T-cell (primary cell): Measurements from ENCODE around the gene RAB30. TPM values are rescaled to one million over a fixed set of nuclear protein-coding genes. Genes with fewer than 3 reads are reported as not detected.
A peak's percentile ranks its signal among the peaks of the same experiment; 100 is the strongest.

Experiments
- ATAC-seq, 4 experiments: fragments of 200-7000 bp in 3 of 4; fragments of 150-1000 bp in 1 of 4; cut with Tn5 transposase; replicated peaks in 1 of 4; 1 replicate in 3 of 4; 2 replicates in 1 of 4; pipeline ENCODE4 v1.10.0; 2021; ENCODE audit warnings: moderate library complexity in 3 of 4, mild to moderate bottlenecking in 2 of 4, moderate number of reproducible peaks in 1 of 4
- CTCF ChIA-PET, 2 donors: fragments of 300-600 bp; sonication (Branson Sonifier 250); formaldehyde crosslinking; loops; one replicate each; lab custom pipeline; 2022; ENCODE audit warnings: antibody characterized with exemption in 2 of 2; lab: Charles Lee
- POLR2A ChIA-PET, 2 donors: fragments of 300-600 bp; sonication (Branson Sonifier 250); formaldehyde crosslinking; loops; one replicate each; lab custom pipeline; 2022; ENCODE audit warnings: antibody characterized with exemption in 2 of 2; lab: Charles Lee
- DNase-seq, 35 experiments: peaks; one replicate each; pipeline versions ENCODE4 v3.0.0 to v3.0.0-alpha.2; 2013 to 2023
- H3K27ac ChIP-seq: one replicate; pipeline ENCODE4 v1.5.1; 2013; ENCODE audit warnings: low read length
- H3K27me3 ChIP-seq, 2 experiments: replicated peaks in 1 of 2; 1 replicate in 1 of 2; 2 replicates in 1 of 2; pipeline versions ENCODE4 v1.6.1 to v1.7.0; 2013; ENCODE audit warnings: low read length in 1 of 2, mixed read lengths in 1 of 2; ENCODE audit not compliant: control insufficient read depth in 2 of 2, insufficient read depth in 2 of 2; ENCODE audit errors: extremely low read depth in 1 of 2
- H3K36me3 ChIP-seq, 2 donors: 1 replicate in 1 of 2; 2 replicates in 1 of 2; pipeline versions ENCODE4 v1.6.1 to v1.7.0; 2013; ENCODE audit warnings: low read length in 1 of 2; ENCODE audit not compliant: control insufficient read depth in 2 of 2, insufficient read depth in 1 of 2; ENCODE audit errors: extremely low read depth in 1 of 2
- H3K4me1 ChIP-seq, 2 experiments: 1 replicate in 1 of 2; 2 replicates in 1 of 2; pipeline versions ENCODE4 v1.6.1 to v1.7.0; 2013; ENCODE audit warnings: low read length in 2 of 2, mixed read lengths in 1 of 2; ENCODE audit not compliant: insufficient read depth in 2 of 2, control insufficient read depth in 1 of 2; ENCODE audit errors: extremely low read depth in 1 of 2
- H3K4me3 ChIP-seq, 2 donors: 1 replicate in 1 of 2; 2 replicates in 1 of 2; pipeline versions ENCODE4 v1.5.1 to v1.7.0; 2013; ENCODE audit warnings: mild to moderate bottlenecking in 2 of 2, low read length in 1 of 2, moderate library complexity in 1 of 2; ENCODE audit not compliant: control insufficient read depth in 1 of 2; ENCODE audit errors: extremely low read depth in 1 of 2
- H3K9me3 ChIP-seq: 2 replicates; pipeline ENCODE4 v1.7.0; 2013
- H3K27ac Mint-ChIP-seq, 2 donors: one replicate each; pipeline ENCODE4 v1.8.0; 2020 to 2021; ENCODE audit warnings: mild to moderate bottlenecking in 2 of 2, mixed read lengths in 2 of 2
- H3K27me3 Mint-ChIP-seq, 2 donors: one replicate each; pipeline ENCODE4 v1.8.0; 2021 to 2022; ENCODE audit warnings: mixed read lengths in 2 of 2
- H3K36me3 Mint-ChIP-seq: one replicate; pipeline ENCODE4 v1.8.0; 2021; ENCODE audit warnings: mixed read lengths
- H3K4me1 Mint-ChIP-seq, 3 donors: one replicate each; pipeline ENCODE4 v1.8.0; 2020 to 2022; ENCODE audit warnings: mixed read lengths in 3 of 3, mild to moderate bottlenecking in 1 of 3
- H3K4me3 Mint-ChIP-seq, 3 donors: one replicate each; pipeline ENCODE4 v1.8.0; 2020 to 2022; ENCODE audit warnings: mild to moderate bottlenecking in 3 of 3, mixed read lengths in 3 of 3, moderate library complexity in 3 of 3
- H3K9me3 Mint-ChIP-seq, 3 donors: one replicate each; pipeline ENCODE4 v1.8.0; 2020 to 2022; ENCODE audit warnings: mixed read lengths in 3 of 3
- WGBS: methylation state at CpG from one replicate; pipeline ENCODE4 v1.1.5; 2013; ENCODE audit warnings: missing lambda C conversion rate; ENCODE audit not compliant: insufficient coverage; 5-methylcytosine and 5-hydroxymethylcytosine counted together
- total RNA-seq, 35 experiments: library from RNA in 6 of 35; stranded (reverse) in 6 of 35; fragments of 120-200 nt in 1 of 35; gene quantifications; one replicate each; pipeline versions ENCODE4 v1.2.1 to v1.2.4 and lab custom pipeline; 2013 to 2026

The RAB30 gene
- total RNA-seq, 5 donors from 2014 or later (not counting 1 experiment from before 2014, with no cell fraction given) = 18.6 to 44.5 (median 20.1) TPM

- POLR2A ChIA-PET = interaction anchor here in 1 of 2 donors (0.7 to 1.5 kb wide), 2 partner anchors 41 to 214 kb away, joined by 3 to 5 read pairs; partner anchors contain the start of genes DDIAS and PCF11
- no peak overlapping the region for H3K27ac ChIP-seq
- H3K4me1 ChIP-seq = peaks cover 5 to 24% of the 10 kb centered on the region in 2 experiments
- 97% methylated on average over 5 of the region's 5 CpGs for WGBS
- H3K36me3 ChIP-seq = no peaks in the 10 kb centered on the region
- H3K4me3 Mint-ChIP-seq = peak overlapping the region; percentile 52 to 87 (median 65)
- no peaks in the 10 kb centered on the region for H3K9me3 ChIP-seq
- H3K4me1 Mint-ChIP-seq = peaks cover 49 to 53% (median 52%) of the 10 kb centered on the region in 3 donors
- peaks cover 9% of the 10 kb centered on the region for H3K36me3 Mint-ChIP-seq
- H3K27me3 Mint-ChIP-seq = no peaks in the 10 kb centered on the region
- no peak for ATAC-seq
- no peaks in the 10 kb centered on the region for H3K9me3 Mint-ChIP-seq
- peak overlapping the region in 1 of 2 donors; percentile 57 for H3K27ac Mint-ChIP-seq
- CTCF ChIA-PET = interaction anchor here (0.6 to 1.3 kb wide), 3 partner anchors 40 to 128 kb away, joined by 4 to 9 read pairs (median 7); no protein-coding TSS in a partner anchor
- peak in 1 of 35 experiments; percentile 4 for DNase-seq
- no peaks in the 10 kb centered on the region for H3K27me3 ChIP-seq
- H3K4me3 ChIP-seq = no peak overlapping the region
These were observed 43.9 kb upstream of the RAB30 start for GRCh38 chr11:83115551-83115950.

- POLR2A ChIA-PET = interaction anchor here in 1 of 2 donors (1.5 kb wide), 1 partner anchor 42 kb away, joined by 3 read pairs; the partner anchor contains the start of gene PCF11
- Histone ChIP-seq H3K4me3 (no peak overlapping the region), H3K36me3 (no peaks in the 10 kb centered on the region), H3K9me3 (no peaks in the 10 kb centered on the region), H3K27me3 (no peaks in the 10 kb centered on the region), H3K27ac (no peak overlapping the region), H3K4me1 (peaks cover 5 to 24% of the 10 kb centered on the region in 2 experiments)
- Mint-ChIP-seq H3K27me3 (no peaks in the 10 kb centered on the region), H3K4me3 (peak overlapping the region; percentile 25 to 87 (median 65)), H3K36me3 (peaks cover 9% of the 10 kb centered on the region), H3K9me3 (no peaks in the 10 kb centered on the region), H3K4me1 (peaks cover 44 to 48% (median 46%) of the 10 kb centered on the region in 3 donors), H3K27ac (peak overlapping the region in 1 of 2 donors; percentile 29)
- CTCF ChIA-PET = interaction anchor here in 1 of 2 donors (0.6 to 1.3 kb wide), 2 partner anchors 39 to 128 kb away, joined by 7 to 9 read pairs; no protein-coding TSS in a partner anchor
- DNase-seq (no peak), ATAC-seq (no peak)
- no CpG with 5 or more reads among the region's 3 CpGs for WGBS
These were observed 43.3 kb upstream of the RAB30 start for GRCh38 chr11:83115026-83115425.

GRCh38 chr11:83112886-83113285, 41.2 kb upstream of the RAB30 start:
- Mint-ChIP-seq H3K4me1 (peaks cover 23 to 33% (median 28%) of the 10 kb centered on the region in 3 donors), H3K27me3 (no peaks in the 10 kb centered on the region), H3K27ac (no peak overlapping the region), H3K9me3 (no peaks in the 10 kb centered on the region), H3K4me3 (no peak overlapping the region), H3K36me3 (peaks cover 9% of the 10 kb centered on the region)
- DNase-seq (no peak), ATAC-seq (no peak)
- Histone ChIP-seq H3K36me3 (no peaks in the 10 kb centered on the region), H3K27ac (no peak overlapping the region), H3K4me1 (peaks cover 5 to 20% of the 10 kb centered on the region in 2 experiments), H3K9me3 (no peaks in the 10 kb centered on the region), H3K27me3 (no peaks in the 10 kb centered on the region), H3K4me3 (no peak overlapping the region)
- ChIA-PET POLR2A (no interaction called here), CTCF (interaction anchor here in 1 of 2 donors (0.7 kb wide), 1 partner anchor 26 kb away, joined by 3 read pairs; no protein-coding TSS in a partner anchor)
- WGBS = 77% methylated on average over 2 of the region's 2 CpGs

- no peak overlapping the region for H3K4me3 ChIP-seq
- H3K27me3 ChIP-seq = peaks cover 0 to 2% of the 10 kb centered on the region in 2 experiments
- Mint-ChIP-seq H3K4me3 (no peak overlapping the region), H3K27ac (no peak overlapping the region), H3K4me1 (no peaks in the 10 kb centered on the region), H3K36me3 (no peaks in the 10 kb centered on the region), H3K9me3 (no peaks in the 10 kb centered on the region), H3K27me3 (peaks cover 1 to 7% of the 10 kb centered on the region in 2 donors)
- DNase-seq = no peak
- CTCF ChIA-PET = interaction anchor here (0.5 to 0.7 kb wide), 2 partner anchors 24 to 159 kb away, joined by 4 read pairs; no protein-coding TSS in a partner anchor
- no peaks in the 10 kb centered on the region for H3K4me1 ChIP-seq
- POLR2A ChIA-PET = interaction anchor here in 1 of 2 donors (0.7 kb wide), 1 partner anchor 58 kb away, joined by 5 read pairs; no protein-coding TSS in a partner anchor
- H3K9me3 ChIP-seq = no peaks in the 10 kb centered on the region
- H3K27ac ChIP-seq = no peak overlapping the region
- ATAC-seq = no peak
- H3K36me3 ChIP-seq = no peaks in the 10 kb centered on the region
- WGBS = no CpG with 5 or more reads among the region's 1 CpG
These were observed 33.5 kb upstream of the RAB30 start for GRCh38 chr11:83105168-83105567.

GRCh38 chr11:83102834-83103233, 31.1 kb upstream of the RAB30 start:
- peaks cover 1 to 7% of the 10 kb centered on the region in 2 donors for H3K27me3 Mint-ChIP-seq
- no peaks in the 10 kb centered on the region for H3K9me3 Mint-ChIP-seq
- CTCF ChIA-PET = no interaction called here
- Histone ChIP-seq H3K9me3 (no peaks in the 10 kb centered on the region), H3K4me1 (no peaks in the 10 kb centered on the region), H3K27ac (no peak overlapping the region), H3K4me3 (no peak overlapping the region), H3K36me3 (no peaks in the 10 kb centered on the region), H3K27me3 (peaks cover 0 to 2% of the 10 kb centered on the region in 2 experiments)
- no peaks in the 10 kb centered on the region for H3K36me3 Mint-ChIP-seq
- no CpG with 5 or more reads among the region's 3 CpGs for WGBS
- no peak overlapping the region for H3K27ac Mint-ChIP-seq
- DNase-seq = no peak
- POLR2A ChIA-PET = no interaction called here
- H3K4me3 Mint-ChIP-seq = no peak overlapping the region
- no peak for ATAC-seq
- H3K4me1 Mint-ChIP-seq = no peaks in the 10 kb centered on the region

GRCh38 chr11:83097429-83098075, 25.9 kb upstream of the RAB30 start:
- no peak overlapping the region for H3K4me3 Mint-ChIP-seq
- no peak overlapping the region for H3K27ac Mint-ChIP-seq
- WGBS = no CpG with 5 or more reads among the region's 3 CpGs
- H3K27me3 ChIP-seq = no peaks in the 10 kb centered on the region
- no peak overlapping the region for H3K4me3 ChIP-seq
- H3K36me3 ChIP-seq = no peaks in the 10 kb centered on the region
- no peaks in the 10 kb centered on the region for H3K27me3 Mint-ChIP-seq
- H3K36me3 Mint-ChIP-seq = no peaks in the 10 kb centered on the region
- no peaks in the 10 kb centered on the region for H3K4me1 ChIP-seq
- H3K9me3 Mint-ChIP-seq = no peaks in the 10 kb centered on the region
- no peaks in the 10 kb centered on the region for H3K9me3 ChIP-seq
- ATAC-seq (no peak), DNase-seq (no peak)
- peaks cover 0 to 3% (median 2%) of the 10 kb centered on the region in 3 donors for H3K4me1 Mint-ChIP-seq
- CTCF ChIA-PET = interaction anchor here in 1 of 2 donors (0.6 to 1.1 kb wide), 3 partner anchors 26 to 136 kb away, joined by 6 to 7 read pairs (median 7); partner anchors contain the start of gene RAB30
- POLR2A ChIA-PET = interaction anchor here (0.6 kb wide), 2 partner anchors 50 to 55 kb away, joined by 4 read pairs; no protein-coding TSS in a partner anchor
- H3K27ac ChIP-seq = no peak overlapping the region
